WTC11 (cell line): Measurements from ENCODE around the gene CEACAM16. TPM values are rescaled to one million over a fixed set of nuclear protein-coding genes. Genes with fewer than 3 reads are reported as not detected.

Experiments
- ATAC-seq: fragments of 200-7000 bp; cut with Tn5 transposase; 2 replicates; pipeline ENCODE4 v1.10.0; 2021; ENCODE audit warnings: mild to moderate bottlenecking, moderate library complexity
- CTCF ChIA-PET: fragments of 300-600 bp; sonication (Branson Sonifier 250); formaldehyde crosslinking; loops from one replicate; lab custom pipeline; 2021; ENCODE audit warnings: antibody characterized with exemption; lab: Charles Lee
- POLR2A ChIA-PET: fragments of 350-600 bp; sonication (Branson Sonifier 250); formaldehyde crosslinking; loops from one replicate; lab custom pipeline; 2021; ENCODE audit warnings: antibody characterized with exemption; lab: Charles Lee
- DNase-seq: peaks from one replicate; pipeline ENCODE4 v3.0.0; 2021; ENCODE audit warnings: low spot score
- H3K27ac Mint-ChIP-seq: 2 replicates; pipeline ENCODE4 v1.8.0; 2021; ENCODE audit warnings: mixed read lengths
- H3K27me3 Mint-ChIP-seq: 2 replicates; pipeline ENCODE4 v1.8.0; 2021; ENCODE audit warnings: low read depth, mild to moderate bottlenecking, moderate library complexity, mixed read lengths
- H3K36me3 Mint-ChIP-seq: 2 replicates; pipeline ENCODE4 v1.8.0; 2021; ENCODE audit warnings: mixed read lengths
- H3K4me1 Mint-ChIP-seq: 2 replicates; pipeline ENCODE4 v1.8.0; 2022; ENCODE audit warnings: mixed read lengths
- H3K4me3 Mint-ChIP-seq: 2 replicates; pipeline ENCODE4 v1.8.0; 2021; ENCODE audit warnings: mild to moderate bottlenecking, moderate library complexity, mixed read lengths
- H3K9me3 Mint-ChIP-seq: 2 replicates; pipeline ENCODE4 v1.8.0; 2021; ENCODE audit warnings: mixed read lengths
- CDX4 ChIP-seq: fragments of 250-450 bp; sonication (Bioruptor Pico); IDR thresholded peaks from 2 replicates; pipeline ENCODE4 v1.9.0; 2021; ENCODE audit warnings: moderate library complexity, mild to moderate bottlenecking, inconsistent platforms, borderline replicate concordance
- ETV6 ChIP-seq: sonication (generic); formaldehyde crosslinking; IDR thresholded peaks from 2 replicates; pipeline ENCODE4 v1.8.1; 2022; ENCODE audit warnings: mild to moderate bottlenecking, missing genetic modification reagents
- GABPB1 ChIP-seq: sonication (generic); formaldehyde crosslinking; IDR thresholded peaks from 2 replicates; pipeline ENCODE4 v1.8.1; 2023; ENCODE audit warnings: mild to moderate bottlenecking, missing genetic modification reagents
- GRHL2 ChIP-seq: fragments of 250-450 bp; sonication (Bioruptor Pico); IDR thresholded peaks from 2 replicates; pipeline ENCODE4 v1.8.0; 2022; ENCODE audit warnings: mild to moderate bottlenecking, moderate library complexity; ENCODE audit not compliant: insufficient replicate concordance, severe bottlenecking
- GTF2I ChIP-seq: fragments of 250-450 bp; sonication (Bioruptor Pico); conservative IDR thresholded peaks from 2 replicates; pipeline ENCODE4 v1.4.0; 2021; ENCODE audit warnings: mild to moderate bottlenecking
- HMGA2 ChIP-seq: fragments of 250-450 bp; sonication (Bioruptor Pico); IDR thresholded peaks from 2 replicates; pipeline ENCODE4 v1.4.0; 2021; ENCODE audit warnings: mild to moderate bottlenecking, moderate library complexity
- NR2C2 ChIP-seq: sonication (generic); formaldehyde crosslinking; IDR thresholded peaks from 2 replicates; pipeline ENCODE4 v1.8.0; 2022; ENCODE audit warnings: mild to moderate bottlenecking, missing genetic modification reagents
- NR3C1 ChIP-seq: sonication (generic); formaldehyde crosslinking; conservative IDR thresholded peaks from 2 replicates; pipeline ENCODE4 v1.8.1; 2023; ENCODE audit warnings: low read depth, mild to moderate bottlenecking, missing genetic modification reagents
- OVOL2 ChIP-seq: fragments of 250-450 bp; sonication (Bioruptor Pico); IDR thresholded peaks from 2 replicates; pipeline ENCODE4 v1.9.0; 2021; ENCODE audit warnings: mild to moderate bottlenecking, borderline replicate concordance
- SMAD4 ChIP-seq: sonication (generic); formaldehyde crosslinking; IDR thresholded peaks from 2 replicates; pipeline ENCODE4 v1.8.0; 2022; ENCODE audit warnings: mild to moderate bottlenecking, missing genetic modification reagents
- SOX15 ChIP-seq: fragments of 250-450 bp; sonication (Bioruptor Pico); IDR thresholded peaks from 2 replicates; pipeline ENCODE4 v1.9.0; 2021; ENCODE audit warnings: mild to moderate bottlenecking
- SP1 ChIP-seq: sonication (generic); formaldehyde crosslinking; conservative IDR thresholded peaks from 2 replicates; pipeline ENCODE4 v1.8.1; 2022; ENCODE audit warnings: missing genetic modification reagents
- TCF7 ChIP-seq: sonication (generic); formaldehyde crosslinking; IDR thresholded peaks from 2 replicates; pipeline ENCODE4 v1.8.0; 2022; ENCODE audit warnings: mild to moderate bottlenecking, low read depth, missing genetic modification reagents, moderate library complexity
- TP53 ChIP-seq: sonication (generic); formaldehyde crosslinking; IDR thresholded peaks from 2 replicates; pipeline ENCODE4 v1.8.1; 2023; ENCODE audit warnings: mild to moderate bottlenecking, missing genetic modification reagents
- ZBTB21 ChIP-seq: sonication (generic); formaldehyde crosslinking; IDR thresholded peaks from 2 replicates; pipeline ENCODE4 v1.8.1; 2023; ENCODE audit warnings: mild to moderate bottlenecking, missing genetic modification reagents, borderline replicate concordance
- ZNF396 ChIP-seq: fragments of 250-450 bp; sonication (Bioruptor Pico); IDR thresholded peaks from 2 replicates; pipeline ENCODE4 v1.8.0; 2021; ENCODE audit warnings: mild to moderate bottlenecking, moderate library complexity, borderline replicate concordance
- total RNA-seq: library from RNA; stranded (reverse); gene quantifications from 3 replicates; pipeline ENCODE4 v1.2.3, GENCODE V29; 2021
- TF ChIP-seq, protein P1 (sequence below): sonication (generic); formaldehyde crosslinking; IDR thresholded peaks from 2 replicates; pipeline ENCODE4 v1.8.1; 2023; ENCODE audit warnings: mild to moderate bottlenecking, missing genetic modification reagents
- TF ChIP-seq, protein P2 (sequence below): sonication (generic); formaldehyde crosslinking; IDR thresholded peaks from 2 replicates; pipeline ENCODE4 v1.8.1; 2022; ENCODE audit warnings: mild to moderate bottlenecking, moderate library complexity, missing genetic modification reagents
- TF ChIP-seq, protein P3 (sequence below): sonication (generic); formaldehyde crosslinking; IDR thresholded peaks from 2 replicates; pipeline ENCODE4 v1.8.1; 2023; ENCODE audit warnings: mild to moderate bottlenecking, missing genetic modification reagents, moderate library complexity
- TF ChIP-seq, protein P4 (sequence below): sonication (generic); formaldehyde crosslinking; IDR thresholded peaks from 2 replicates; pipeline ENCODE4 v1.8.1; 2022; ENCODE audit warnings: missing genetic modification reagents, borderline replicate concordance
- TF ChIP-seq, protein P5 (sequence below): fragments of 250-450 bp; sonication (Bioruptor Pico); IDR thresholded peaks from 2 replicates; pipeline ENCODE4 v1.9.0; 2021; ENCODE audit warnings: mild to moderate bottlenecking, borderline replicate concordance

CEACAM16 gene
- total RNA-seq, 1 experiment from 2014 or later: not detected

DNA sequence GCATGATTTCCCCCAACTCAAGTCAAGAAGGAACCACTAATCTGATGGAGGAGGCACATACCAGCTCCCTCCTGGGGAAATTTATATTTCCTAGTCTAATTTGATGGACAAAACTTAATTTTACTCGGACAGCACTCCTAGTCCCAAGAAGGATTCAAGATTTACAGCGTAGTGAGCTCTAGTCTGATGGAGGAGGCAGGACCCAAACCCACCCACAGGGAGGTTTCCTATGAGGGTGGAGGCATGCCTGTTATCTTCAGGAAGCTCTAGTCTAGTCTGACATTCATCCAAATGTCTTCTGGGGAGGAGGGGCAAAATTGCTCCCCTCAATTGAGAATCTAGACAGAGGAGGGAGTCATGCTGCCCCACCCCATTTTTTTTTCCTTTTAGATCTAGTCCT, 39.2 kb downstream of the CEACAM16 start (continued):
- TF ChIP-seq NR3C1 (CRISPR knock-in tag) (no peak), OVOL2 (CRISPR knock-in tag) (no peak), GRHL2 (CRISPR knock-in tag) (no peak), CDX4 (CRISPR knock-in tag) (no peak), SMAD4 (CRISPR knock-in tag) (no peak), TP53 (CRISPR knock-in tag) (no peak), ETV6 (no peak), HMGA2 (no peak), TCF7 (CRISPR knock-in tag) (no peak), GTF2I (no peak)
- TF ChIP-seq, protein P1, sequence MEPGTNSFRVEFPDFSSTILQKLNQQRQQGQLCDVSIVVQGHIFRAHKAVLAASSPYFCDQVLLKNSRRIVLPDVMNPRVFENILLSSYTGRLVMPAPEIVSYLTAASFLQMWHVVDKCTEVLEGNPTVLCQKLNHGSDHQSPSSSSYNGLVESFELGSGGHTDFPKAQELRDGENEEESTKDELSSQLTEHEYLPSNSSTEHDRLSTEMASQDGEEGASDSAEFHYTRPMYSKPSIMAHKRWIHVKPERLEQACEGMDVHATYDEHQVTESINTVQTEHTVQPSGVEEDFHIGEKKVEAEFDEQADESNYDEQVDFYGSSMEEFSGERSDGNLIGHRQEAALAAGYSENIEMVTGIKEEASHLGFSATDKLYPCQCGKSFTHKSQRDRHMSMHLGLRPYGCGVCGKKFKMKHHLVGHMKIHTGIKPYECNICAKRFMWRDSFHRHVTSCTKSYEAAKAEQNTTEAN (CRISPR knock-in tag): no peak

GRCh38 chr19:44738603-44739558, 39.9 kb downstream of the CEACAM16 start:
- TF ChIP-seq, protein P2, sequence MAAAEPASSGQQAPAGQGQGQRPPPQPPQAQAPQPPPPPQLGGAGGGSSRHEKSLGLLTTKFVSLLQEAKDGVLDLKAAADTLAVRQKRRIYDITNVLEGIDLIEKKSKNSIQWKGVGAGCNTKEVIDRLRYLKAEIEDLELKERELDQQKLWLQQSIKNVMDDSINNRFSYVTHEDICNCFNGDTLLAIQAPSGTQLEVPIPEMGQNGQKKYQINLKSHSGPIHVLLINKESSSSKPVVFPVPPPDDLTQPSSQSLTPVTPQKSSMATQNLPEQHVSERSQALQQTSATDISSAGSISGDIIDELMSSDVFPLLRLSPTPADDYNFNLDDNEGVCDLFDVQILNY (CRISPR knock-in tag): no peak
- no peak for TF ChIP-seq SP1 (CRISPR knock-in tag)
- peak; percentile 44; the same call in 1 of the 2 replicates for TF ChIP-seq GABPB1
- ChIA-PET CTCF (interaction anchor here (0.9 to 4.5 kb wide), 6 partner anchors 10 to 50 kb away, joined by 3 to 23 read pairs (median 4); no protein-coding TSS in a partner anchor), POLR2A (no interaction called here)
- Mint-ChIP-seq H3K4me3 (no peak overlapping the region), H3K36me3 (no peaks in the 10 kb centered on the region), H3K9me3 (no peaks in the 10 kb centered on the region), H3K27me3 (peaks cover 17% of the 10 kb centered on the region), H3K27ac (no peak overlapping the region), H3K4me1 (peaks cover 17% of the 10 kb centered on the region)
- ATAC-seq: no peak
- no peak for DNase-seq

GRCh38 chr19:44740351-44740824, 41.4 kb downstream of the CEACAM16 start:
- H3K36me3 Mint-ChIP-seq: no peaks in the 10 kb centered on the region
- ChIA-PET CTCF (interaction anchor here (0.6 to 4.5 kb wide), 7 partner anchors 15 to 30 kb away, joined by 3 to 23 read pairs (median 4); no protein-coding TSS in a partner anchor), POLR2A (no interaction called here)
- H3K9me3 Mint-ChIP-seq: no peaks in the 10 kb centered on the region
- DNase-seq: no peak
- H3K27me3 Mint-ChIP-seq: peaks cover 22% of the 10 kb centered on the region
- ATAC-seq: peak; percentile 74
- no peak overlapping the region for H3K27ac Mint-ChIP-seq
- H3K4me1 Mint-ChIP-seq: peaks cover 17% of the 10 kb centered on the region
- no peak overlapping the region for H3K4me3 Mint-ChIP-seq
- TF ChIP-seq, protein P3, sequence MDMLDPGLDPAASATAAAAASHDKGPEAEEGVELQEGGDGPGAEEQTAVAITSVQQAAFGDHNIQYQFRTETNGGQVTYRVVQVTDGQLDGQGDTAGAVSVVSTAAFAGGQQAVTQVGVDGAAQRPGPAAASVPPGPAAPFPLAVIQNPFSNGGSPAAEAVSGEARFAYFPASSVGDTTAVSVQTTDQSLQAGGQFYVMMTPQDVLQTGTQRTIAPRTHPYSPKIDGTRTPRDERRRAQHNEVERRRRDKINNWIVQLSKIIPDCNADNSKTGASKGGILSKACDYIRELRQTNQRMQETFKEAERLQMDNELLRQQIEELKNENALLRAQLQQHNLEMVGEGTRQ (CRISPR knock-in tag): no peak
- TF ChIP-seq CDX4 (CRISPR knock-in tag) (no peak), SOX15 (CRISPR knock-in tag) (no peak), ETV6 (no peak), GABPB1 (no peak), NR2C2 (CRISPR knock-in tag) (no peak), ZNF396 (no peak), ZBTB21 (CRISPR knock-in tag) (no peak)
- TF ChIP-seq, protein P4, sequence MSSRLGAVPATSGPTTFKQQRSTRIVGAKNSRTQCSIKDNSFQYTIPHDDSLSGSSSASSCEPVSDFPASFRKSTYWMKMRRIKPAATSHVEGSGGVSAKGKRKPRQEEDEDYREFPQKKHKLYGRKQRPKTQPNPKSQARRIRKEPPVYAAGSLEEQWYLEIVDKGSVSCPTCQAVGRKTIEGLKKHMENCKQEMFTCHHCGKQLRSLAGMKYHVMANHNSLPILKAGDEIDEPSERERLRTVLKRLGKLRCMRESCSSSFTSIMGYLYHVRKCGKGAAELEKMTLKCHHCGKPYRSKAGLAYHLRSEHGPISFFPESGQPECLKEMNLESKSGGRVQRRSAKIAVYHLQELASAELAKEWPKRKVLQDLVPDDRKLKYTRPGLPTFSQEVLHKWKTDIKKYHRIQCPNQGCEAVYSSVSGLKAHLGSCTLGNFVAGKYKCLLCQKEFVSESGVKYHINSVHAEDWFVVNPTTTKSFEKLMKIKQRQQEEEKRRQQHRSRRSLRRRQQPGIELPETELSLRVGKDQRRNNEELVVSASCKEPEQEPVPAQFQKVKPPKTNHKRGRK (CRISPR knock-in tag): no peak
- TF ChIP-seq, protein P5, sequence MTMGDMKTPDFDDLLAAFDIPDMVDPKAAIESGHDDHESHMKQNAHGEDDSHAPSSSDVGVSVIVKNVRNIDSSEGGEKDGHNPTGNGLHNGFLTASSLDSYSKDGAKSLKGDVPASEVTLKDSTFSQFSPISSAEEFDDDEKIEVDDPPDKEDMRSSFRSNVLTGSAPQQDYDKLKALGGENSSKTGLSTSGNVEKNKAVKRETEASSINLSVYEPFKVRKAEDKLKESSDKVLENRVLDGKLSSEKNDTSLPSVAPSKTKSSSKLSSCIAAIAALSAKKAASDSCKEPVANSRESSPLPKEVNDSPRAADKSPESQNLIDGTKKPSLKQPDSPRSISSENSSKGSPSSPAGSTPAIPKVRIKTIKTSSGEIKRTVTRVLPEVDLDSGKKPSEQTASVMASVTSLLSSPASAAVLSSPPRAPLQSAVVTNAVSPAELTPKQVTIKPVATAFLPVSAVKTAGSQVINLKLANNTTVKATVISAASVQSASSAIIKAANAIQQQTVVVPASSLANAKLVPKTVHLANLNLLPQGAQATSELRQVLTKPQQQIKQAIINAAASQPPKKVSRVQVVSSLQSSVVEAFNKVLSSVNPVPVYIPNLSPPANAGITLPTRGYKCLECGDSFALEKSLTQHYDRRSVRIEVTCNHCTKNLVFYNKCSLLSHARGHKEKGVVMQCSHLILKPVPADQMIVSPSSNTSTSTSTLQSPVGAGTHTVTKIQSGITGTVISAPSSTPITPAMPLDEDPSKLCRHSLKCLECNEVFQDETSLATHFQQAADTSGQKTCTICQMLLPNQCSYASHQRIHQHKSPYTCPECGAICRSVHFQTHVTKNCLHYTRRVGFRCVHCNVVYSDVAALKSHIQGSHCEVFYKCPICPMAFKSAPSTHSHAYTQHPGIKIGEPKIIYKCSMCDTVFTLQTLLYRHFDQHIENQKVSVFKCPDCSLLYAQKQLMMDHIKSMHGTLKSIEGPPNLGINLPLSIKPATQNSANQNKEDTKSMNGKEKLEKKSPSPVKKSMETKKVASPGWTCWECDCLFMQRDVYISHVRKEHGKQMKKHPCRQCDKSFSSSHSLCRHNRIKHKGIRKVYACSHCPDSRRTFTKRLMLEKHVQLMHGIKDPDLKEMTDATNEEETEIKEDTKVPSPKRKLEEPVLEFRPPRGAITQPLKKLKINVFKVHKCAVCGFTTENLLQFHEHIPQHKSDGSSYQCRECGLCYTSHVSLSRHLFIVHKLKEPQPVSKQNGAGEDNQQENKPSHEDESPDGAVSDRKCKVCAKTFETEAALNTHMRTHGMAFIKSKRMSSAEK (CRISPR knock-in tag): no peak
